Measurements from ENCODE around the gene JAG2.

The JAG2 gene

GRCh38 chr14:105150368-105151083 is 18.1 kb downstream of the JAG2 start:
- TF ChIP-seq GATA2 (IDR thresholded peaks at IDR 0.05; ENCODE audit: low read depth, low read length) (no peak), GATA3 (IDR thresholded peaks at IDR 0.05; ENCODE audit: low read depth, low read length) (no peak)

- TF ChIP-seq GATA3 (IDR thresholded peaks at IDR 0.05; ENCODE audit: low read depth, low read length) (no peak), GATA2 (IDR thresholded peaks at IDR 0.05; ENCODE audit: low read depth, low read length) (no peak)
Measured at GRCh38 chr14:105150026-105150367, 18.6 kb downstream of the JAG2 start.

- TF ChIP-seq GATA2 (IDR thresholded peaks at IDR 0.05; ENCODE audit: low read depth, low read length) (no peak), GATA3 (IDR thresholded peaks at IDR 0.05; ENCODE audit: low read depth, low read length) (no peak)
Measured at GRCh38 chr14:105149146-105149781, 19.3 kb downstream of the JAG2 start.

DNA sequence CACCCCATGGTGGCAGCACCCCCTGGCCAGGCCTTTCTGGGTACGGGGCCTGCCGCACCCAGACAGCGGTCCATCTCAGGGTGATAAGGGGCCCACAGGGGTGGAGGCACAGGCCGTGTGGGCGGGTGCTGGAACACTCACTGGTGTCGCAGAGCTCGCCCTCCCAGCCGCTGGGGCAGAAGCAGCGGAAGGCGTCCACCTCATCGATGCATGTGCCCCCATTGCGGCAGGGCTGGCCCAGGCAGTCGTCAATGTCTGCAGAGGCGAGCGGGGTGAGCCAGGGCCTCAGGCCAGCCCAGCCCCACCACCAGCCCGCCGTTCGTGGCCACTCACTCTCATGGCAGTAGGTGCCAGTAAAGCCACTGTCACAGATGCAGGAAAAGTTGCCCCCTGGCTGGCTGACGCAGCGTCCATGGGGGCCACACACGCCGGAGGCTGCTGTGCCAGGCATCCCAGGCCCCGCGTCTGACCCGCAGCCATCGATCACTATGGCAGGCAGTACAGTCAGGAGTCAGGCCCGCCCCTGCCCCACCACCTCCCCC is 19.9 kb downstream of the JAG2 start:
- no peak for TF ChIP-seq GATA3 (IDR thresholded peaks at IDR 0.05; ENCODE audit: low read depth, low read length)
- TF ChIP-seq GATA2 (IDR thresholded peaks at IDR 0.05; ENCODE audit: low read depth, low read length), result no peak

DNA sequence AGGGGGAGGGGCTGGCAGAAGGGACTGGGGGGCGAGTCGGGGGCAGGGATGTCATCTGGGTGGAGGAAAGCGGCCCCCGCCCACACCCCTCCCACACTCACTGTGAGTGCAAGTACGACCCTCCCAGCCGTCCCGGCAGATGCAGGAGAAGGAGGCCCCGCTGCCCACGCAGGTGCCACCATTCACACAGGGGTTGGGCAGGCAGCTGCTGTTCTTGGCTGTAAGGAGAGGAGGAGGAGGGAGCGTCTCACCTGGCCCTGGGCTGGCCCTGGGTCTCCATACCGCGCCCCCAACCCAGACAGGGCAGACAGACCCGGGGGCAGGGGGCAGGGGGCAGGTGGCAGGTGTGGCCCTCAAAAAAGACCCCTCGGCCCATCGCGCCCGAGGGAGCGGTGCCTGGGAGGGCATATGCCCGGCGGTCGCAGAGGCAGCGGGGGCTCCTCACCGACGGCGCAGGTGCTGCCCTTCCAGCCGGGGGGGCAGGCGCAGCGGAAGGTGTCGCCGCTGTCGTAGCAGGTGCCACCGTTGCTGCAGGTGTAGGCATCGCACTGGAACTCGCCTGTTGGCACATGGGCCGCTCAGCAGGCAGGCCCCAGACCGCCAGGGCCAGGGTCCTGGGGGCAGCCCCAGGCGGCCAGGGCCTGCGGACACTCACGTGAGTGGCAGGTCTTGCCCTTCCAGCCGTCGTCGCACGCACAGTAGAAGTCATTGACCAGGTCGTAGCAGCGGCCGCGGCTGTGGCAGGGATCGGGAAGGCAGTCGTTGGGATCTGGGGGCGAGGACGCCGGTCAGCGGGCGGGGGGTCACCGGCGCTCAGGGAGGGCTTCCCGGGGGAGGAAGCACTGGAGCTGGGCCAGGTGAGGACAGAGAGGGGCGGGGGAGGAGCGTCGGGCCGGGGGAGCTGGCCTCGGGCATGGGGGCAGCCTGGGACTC is 20.6 kb downstream of the JAG2 start:
- no peak for TF ChIP-seq GATA2 (IDR thresholded peaks at IDR 0.05; ENCODE audit: low read depth, low read length)
- TF ChIP-seq GATA3 (IDR thresholded peaks at IDR 0.05; ENCODE audit: low read depth, low read length), result no peak

DNA sequence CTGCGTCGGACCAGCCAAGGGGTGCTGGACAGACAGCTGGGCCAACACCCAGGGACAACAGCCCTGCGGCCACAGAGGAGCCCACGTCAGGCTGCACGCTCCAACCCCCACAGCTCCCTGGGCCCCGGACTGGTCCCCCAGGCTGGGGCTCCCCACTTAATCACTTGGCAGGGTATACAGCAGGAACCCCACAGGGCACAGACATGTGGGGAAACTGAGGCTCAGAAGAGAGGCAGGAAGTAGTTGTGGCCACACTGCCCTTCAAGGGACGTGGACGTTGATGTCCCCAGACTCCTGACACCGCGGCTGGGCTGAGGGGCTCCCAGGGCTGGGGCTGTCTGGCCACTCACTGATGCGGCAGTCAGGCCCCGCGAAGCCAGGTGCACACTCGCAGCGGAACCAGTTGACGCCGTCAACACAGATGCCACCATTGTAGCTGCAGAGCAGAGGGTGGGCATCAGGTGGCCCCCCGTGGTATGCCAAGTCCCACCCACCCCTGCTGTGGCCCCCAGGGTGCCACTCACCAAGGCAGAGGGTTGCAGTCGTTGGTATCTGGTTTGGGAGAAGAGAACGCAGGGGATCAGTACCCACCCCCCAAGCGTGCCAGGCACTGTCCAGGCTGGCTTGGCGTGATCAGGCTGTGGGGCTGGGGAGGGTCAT is 21.5 kb downstream of the JAG2 start:
- TF ChIP-seq GATA3 (IDR thresholded peaks at IDR 0.05; ENCODE audit: low read depth, low read length) (no peak), GATA2 (IDR thresholded peaks at IDR 0.05; ENCODE audit: low read depth, low read length) (no peak)

DNA sequence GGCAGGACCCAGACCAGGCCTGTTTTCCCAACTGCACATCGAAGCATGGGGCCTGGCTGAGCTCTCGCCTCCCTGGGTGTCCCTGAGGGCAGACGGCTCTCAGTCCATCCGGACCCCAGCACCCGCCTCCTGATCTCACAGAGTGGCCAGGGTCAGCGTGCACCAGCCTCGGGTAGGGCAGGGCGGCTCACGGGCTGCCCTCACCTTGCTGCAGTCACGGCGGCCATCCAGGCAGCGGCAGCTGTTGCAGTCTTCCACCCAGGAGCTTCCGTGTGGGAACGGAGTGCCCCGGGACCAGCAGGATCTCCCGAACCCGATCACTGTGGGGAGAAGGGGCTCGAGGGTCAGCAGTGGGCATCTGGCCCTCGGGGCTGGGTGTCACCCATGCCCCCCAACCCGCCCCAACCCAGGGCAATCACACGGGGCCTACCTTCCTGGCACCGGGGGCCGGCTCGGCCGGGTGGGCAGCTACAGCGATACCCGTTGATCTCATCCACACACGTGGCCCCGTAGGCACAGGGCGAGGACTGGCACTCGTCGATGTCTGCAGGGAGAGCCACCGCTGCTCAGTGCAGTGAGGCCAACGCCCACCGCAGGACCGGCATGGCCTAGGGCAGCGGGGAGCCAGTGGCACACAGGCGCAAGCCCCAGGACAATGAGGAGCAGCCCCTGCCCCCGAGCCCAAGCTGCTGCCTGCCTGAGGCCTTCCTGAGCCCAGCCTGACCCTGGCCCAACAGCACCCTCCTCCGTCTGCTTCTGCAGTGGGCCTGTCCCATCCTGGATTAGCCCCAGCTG is 22.2 kb downstream of the JAG2 start:
- no peak for TF ChIP-seq GATA2 (IDR thresholded peaks at IDR 0.05; ENCODE audit: low read depth, low read length)
- TF ChIP-seq GATA3 (IDR thresholded peaks at IDR 0.05; ENCODE audit: low read depth, low read length), result no peak

DNA sequence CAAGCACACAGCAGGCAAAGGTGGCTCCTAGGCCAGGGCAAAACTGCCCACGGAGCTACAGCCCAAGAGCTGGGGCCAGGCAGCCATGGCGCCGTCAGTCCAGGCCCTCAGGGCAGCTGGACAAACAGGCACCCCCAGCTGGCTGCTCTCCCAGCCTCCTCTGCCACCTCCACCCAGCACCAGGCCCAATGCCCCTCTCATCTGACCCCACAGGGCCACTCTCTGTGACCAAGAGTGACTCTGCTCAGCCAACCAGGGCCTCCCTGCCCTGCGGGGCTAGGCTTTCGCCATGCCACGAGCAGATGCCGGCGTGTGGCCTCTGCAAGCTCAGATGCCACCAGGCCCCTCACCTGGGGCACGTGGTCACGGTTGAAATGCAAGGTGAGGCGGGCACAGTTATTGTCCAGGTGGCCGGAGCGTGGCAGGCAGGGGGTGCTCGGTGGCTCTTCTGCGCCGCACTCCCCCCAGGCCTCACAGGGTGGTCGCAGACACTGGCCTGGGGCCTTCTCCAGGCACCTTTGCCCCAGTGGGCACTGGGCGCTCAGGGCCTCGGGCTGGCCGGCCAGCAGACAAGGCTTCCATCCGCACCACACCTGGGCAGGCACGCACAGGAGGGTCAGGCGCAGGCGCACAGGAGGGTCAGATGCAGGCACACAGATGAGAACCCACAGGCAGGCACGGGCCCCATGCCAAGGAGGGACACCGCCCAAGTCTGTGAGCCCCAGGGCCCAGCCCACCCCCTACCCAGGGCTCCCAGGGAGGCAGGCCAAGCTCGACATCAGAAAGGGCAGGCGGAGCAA is 23.0 kb downstream of the JAG2 start:
- TF ChIP-seq GATA2 (IDR thresholded peaks at IDR 0.05; ENCODE audit: low read depth, low read length) (no peak), GATA3 (IDR thresholded peaks at IDR 0.05; ENCODE audit: low read depth, low read length) (no peak)

DNA sequence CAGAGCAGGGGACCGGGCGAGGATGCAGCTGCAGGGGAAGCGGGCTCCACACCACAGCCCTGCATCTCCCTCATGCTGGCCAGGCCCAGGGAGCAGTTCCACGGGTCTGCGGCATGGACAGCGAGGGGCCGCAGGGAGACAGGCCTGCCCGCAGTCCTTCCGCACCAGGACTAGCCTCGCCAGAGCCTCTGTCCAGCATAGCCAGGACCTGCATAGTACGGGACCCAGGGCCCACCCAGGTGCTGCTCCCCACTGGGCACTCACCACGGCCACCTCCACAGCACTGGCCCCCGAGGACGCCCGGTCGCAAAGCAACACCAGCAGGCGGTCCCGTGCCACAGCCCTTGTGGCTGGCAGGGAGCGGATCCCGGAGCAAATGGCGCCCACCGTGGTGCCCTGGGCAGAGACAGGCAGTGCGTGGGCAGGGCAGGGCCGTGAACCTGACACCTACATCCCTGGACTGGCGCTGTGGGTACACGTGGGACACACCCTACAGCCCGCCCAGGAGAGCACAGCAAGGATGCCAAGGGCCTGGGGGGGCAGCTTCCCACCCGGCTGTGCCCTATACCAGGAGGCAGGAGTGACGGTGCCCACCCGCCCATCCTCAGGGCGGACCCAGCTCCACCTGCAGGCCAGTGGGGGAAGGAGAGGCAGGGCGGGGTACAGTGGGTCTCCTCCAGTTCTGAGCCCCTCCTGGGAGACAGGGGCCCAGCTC is 23.8 kb downstream of the JAG2 start:
- no peak for TF ChIP-seq GATA2 (IDR thresholded peaks at IDR 0.05; ENCODE audit: low read depth, low read length)
- no peak for TF ChIP-seq GATA3 (IDR thresholded peaks at IDR 0.05; ENCODE audit: low read depth, low read length)

DNA sequence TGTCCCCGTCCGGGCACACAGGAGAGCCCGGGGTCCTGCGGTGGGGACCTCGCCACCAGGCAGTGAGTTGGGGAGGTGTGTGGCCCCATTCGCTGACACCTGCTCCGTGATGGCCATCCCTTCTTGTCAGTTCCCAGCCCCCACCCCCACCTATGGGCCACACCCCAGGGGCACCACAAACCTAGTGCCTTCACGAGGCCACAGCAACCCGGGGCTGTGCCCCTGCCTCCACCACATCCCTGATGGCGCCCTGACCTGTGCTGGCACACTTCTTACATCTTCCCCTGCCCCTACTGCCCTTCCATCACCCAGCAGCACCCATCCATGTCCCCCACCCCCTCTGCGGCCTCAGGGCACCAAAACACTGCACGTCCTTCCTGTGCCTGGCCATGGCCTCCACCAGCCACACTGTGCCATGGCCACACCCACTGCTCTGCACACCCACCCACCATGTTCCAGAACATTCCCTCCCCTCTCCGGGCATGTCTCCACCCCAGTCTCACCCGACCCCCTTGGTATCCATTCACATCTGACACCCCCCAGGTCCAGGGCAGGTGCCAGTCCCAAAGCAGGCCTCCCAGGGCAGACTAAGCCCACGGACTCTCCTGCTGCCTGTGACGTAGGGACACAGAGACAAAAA is 24.4 kb downstream of the JAG2 start:
- no peak for TF ChIP-seq GATA3 (IDR thresholded peaks at IDR 0.05; ENCODE audit: low read depth, low read length)
- no peak for TF ChIP-seq GATA2 (IDR thresholded peaks at IDR 0.05; ENCODE audit: low read depth, low read length)

- TF ChIP-seq GATA3 (IDR thresholded peaks at IDR 0.05; ENCODE audit: low read depth, low read length) (no peak), GATA2 (IDR thresholded peaks at IDR 0.05; ENCODE audit: low read depth, low read length) (no peak)
Measured at GRCh38 chr14:105143451-105144025, 25.0 kb downstream of the JAG2 start.
